NB4 (cell line): Measurements from ENCODE around the gene FAM181A.

Experiments
- CTCF ChIP-seq: IDR thresholded peaks from one replicate; pipeline ENCODE4 v1.5.1; 2012; ENCODE audit warnings: low read depth, low read length
- MYC ChIP-seq: IDR thresholded peaks from 2 replicates; pipeline ENCODE4 v1.6.1; 2011; ENCODE audit warnings: low read depth, low read length
- POLR2A ChIP-seq: IDR thresholded peaks from 2 replicates; pipeline ENCODE4 v1.6.1; 2011; ENCODE audit warnings: mild to moderate bottlenecking; ENCODE audit not compliant: insufficient read length; ENCODE audit errors: extremely low read depth

DNA sequence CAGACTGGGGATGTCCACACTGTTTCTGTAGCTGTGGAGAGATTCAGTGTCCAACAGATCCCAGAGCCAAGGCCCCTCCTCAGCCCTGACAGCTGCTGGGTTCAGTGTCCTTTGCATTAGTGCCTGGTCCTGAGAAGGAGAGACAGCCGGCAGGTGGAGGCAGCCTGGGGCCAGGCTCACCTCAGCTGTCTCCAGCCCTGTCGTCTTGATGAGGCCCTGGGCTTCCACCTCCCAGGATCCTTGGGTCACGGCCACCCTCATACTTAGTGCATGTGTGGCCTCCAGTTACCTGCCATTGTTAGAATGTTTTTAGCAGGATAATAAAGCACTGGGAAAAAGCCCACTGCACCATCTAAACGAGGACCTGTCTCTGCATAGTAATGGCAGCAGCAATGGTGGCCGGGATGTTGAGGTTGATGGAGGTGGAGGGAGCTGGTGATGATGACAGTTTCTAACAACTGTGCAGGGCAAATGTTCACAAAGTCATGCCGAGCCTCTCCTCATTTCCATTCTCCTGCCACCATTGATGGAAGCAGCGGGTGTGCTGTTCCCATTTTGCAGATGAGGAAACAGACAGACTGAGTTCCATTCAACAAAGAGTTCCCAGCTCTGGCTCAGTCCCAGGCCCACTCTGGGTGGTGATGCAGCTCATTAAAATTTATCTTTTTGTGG lies 31.6 kb downstream of the FAM181A start:
- TF ChIP-seq MYC (no peak), POLR2A (no peak), CTCF (no peak)
